HG03469 (cell line): ENCODE data around the gene AQP12A.

Experiments
- ATAC-seq: cut with Tn5 transposase; IDR thresholded peaks from one replicate; pipeline ENCODE4 v1.9.1; 2021; ENCODE audit warnings: mild to moderate bottlenecking, moderate library complexity, moderate number of reproducible peaks; ENCODE audit not compliant: unreplicated experiment

Gene AQP12A

DNA sequence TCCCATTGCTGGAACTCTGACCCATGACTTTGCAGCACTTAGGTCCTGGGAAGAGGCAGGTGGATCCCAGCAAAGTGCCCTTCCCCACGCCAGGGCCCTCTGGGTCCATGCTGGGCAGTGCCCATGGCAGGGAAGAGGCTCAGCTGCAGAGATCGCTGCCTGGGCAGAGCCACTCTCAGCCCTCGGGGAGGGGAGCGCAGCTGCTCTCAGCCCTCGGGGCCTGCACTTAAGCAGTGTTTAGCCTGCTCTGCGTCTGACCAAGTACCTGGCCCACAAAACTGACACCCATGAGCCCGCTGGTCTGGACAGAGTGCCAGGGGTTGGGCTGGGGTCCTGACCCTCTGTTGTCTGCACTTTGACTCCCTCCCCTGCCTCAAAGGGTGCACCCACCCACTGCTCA is 46.3 kb downstream of the AQP12A start:
- no peak for ATAC-seq

- no peak for ATAC-seq
These were observed 48.1 kb downstream of the AQP12A start for GRCh38 chr2:240739797-240740196.

DNA sequence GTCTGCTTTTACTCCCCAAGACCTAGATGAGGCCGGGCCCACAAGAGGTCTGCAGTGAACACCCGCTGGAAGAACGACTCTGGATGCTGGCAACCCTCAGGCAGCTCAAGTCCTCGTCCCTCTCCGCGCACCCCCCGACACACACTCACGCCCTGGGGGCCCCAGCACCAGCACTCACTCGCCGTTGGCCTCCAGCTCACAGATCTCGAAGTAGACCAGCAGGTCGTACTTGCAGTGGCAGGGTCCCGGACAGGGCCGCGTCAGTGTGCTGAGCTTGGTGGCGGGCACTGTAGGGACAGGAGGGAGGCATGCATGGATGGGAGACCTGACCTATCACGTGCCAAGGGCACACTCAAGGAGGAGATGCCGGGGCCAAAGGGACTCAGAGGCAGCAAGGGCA is 49.4 kb downstream of the AQP12A start:
- no peak for ATAC-seq

- ATAC-seq, result no peak
These were observed 51.0 kb downstream of the AQP12A start for GRCh38 chr2:240742602-240743095.

DNA sequence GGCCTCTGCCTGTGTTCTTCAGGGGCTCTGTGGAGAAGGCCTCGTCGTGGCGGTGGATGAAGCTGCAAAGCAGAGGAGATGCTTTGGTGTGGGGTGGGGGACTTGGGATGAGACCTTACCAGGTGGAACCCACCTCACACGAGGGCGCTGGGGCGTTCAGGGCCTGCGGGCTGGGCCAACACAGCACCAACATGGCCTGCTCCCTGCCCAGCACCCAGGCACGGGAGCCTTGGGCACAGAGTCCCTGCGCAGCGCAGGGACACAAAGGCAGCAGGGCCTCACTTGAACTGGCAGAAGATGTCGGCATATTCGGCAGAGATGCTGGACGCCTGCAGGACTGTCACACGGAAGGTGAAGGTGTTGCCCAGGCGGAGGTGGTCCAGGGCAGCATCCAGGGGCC is 53.8 kb downstream of the AQP12A start:
- ATAC-seq, result no peak

DNA sequence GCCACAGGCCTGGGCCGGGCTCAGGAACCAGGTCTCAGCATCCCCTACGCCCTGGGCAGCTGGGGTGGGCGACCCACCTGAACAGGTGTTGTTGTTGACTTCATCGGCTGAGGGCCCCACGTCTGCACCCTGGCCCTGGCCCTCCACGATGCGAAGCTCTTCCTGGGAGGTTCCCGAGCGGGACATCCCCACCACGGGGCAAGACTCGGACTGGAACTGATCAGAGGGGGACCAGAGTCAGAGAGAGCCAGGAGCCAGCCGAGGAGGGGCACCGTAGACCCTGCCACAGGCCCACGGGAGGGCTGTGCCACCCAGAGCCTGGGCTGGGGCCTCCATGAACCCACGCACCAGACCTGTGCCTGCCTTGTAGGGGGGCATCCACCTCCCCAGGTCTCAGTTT is 54.3 kb downstream of the AQP12A start:
- ATAC-seq, result no peak

DNA sequence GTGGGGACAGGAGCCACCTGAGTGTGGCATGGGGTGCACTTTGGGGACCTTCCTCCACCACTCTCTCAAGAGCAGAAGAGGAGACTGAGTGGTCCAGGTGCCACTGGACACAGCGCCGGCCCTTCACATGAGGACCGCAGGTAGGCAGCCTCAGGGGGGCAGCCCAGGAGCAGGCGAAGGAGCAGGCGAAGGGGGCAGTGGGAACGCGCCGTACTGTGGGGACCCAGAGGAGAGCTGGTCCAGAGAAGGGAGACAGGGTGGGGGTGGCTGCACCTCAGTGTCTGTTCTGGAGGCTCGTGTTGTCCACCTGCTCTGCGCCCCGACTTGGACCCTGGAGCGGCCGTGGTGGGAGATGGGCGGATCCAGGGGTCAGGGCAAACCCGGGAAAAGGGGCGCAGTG is 55.0 kb downstream of the AQP12A start:
- ATAC-seq, result no peak

- ATAC-seq, result no peak
These were observed 55.6 kb downstream of the AQP12A start for GRCh38 chr2:240747256-240747655.
